SW 1271 (cell line): Measurements from ENCODE around the gene PRMT7.

Experiments
- DNase-seq, 2 experiments: peaks; one replicate each; lab custom pipeline; 2025; lab: John Stamatoyannopoulos, UW

Gene PRMT7

GRCh38 chr16:68347605-68348004 lies 36.8 kb downstream of the PRMT7 start:
- no peak for DNase-seq

- no peak for DNase-seq
Measured at GRCh38 chr16:68348639-68349445, 38.0 kb downstream of the PRMT7 start.

- no peak for DNase-seq
Measured at GRCh38 chr16:68349838-68350410, 39.1 kb downstream of the PRMT7 start.

GRCh38 chr16:68350813-68351350 lies 40.1 kb downstream of the PRMT7 start:
- no peak for DNase-seq

- DNase-seq, result no peak
Measured at GRCh38 chr16:68351463-68351862, 40.6 kb downstream of the PRMT7 start.

- DNase-seq, result no peak
Measured at GRCh38 chr16:68351991-68352431, 41.2 kb downstream of the PRMT7 start.

GRCh38 chr16:68353366-68353765 lies 42.5 kb downstream of the PRMT7 start:
- no peak for DNase-seq

- no peak for DNase-seq
Measured at GRCh38 chr16:68354816-68355215, 44.0 kb downstream of the PRMT7 start.

- no peak for DNase-seq
Measured at GRCh38 chr16:68355447-68356248, 44.8 kb downstream of the PRMT7 start.

GRCh38 chr16:68356249-68356918 lies 45.6 kb downstream of the PRMT7 start:
- no peak for DNase-seq

- no peak for DNase-seq
Measured at GRCh38 chr16:68356919-68357286, 46.1 kb downstream of the PRMT7 start.

GRCh38 chr16:68357521-68357922 lies 46.7 kb downstream of the PRMT7 start:
- DNase-seq, result no peak

- no peak for DNase-seq
Measured at GRCh38 chr16:68357923-68358322, 47.1 kb downstream of the PRMT7 start.

- no peak for DNase-seq
Measured at GRCh38 chr16:68358951-68359350, 48.1 kb downstream of the PRMT7 start.

GRCh38 chr16:68359398-68360191 lies 48.8 kb downstream of the PRMT7 start:
- DNase-seq, result no peak

GRCh38 chr16:68360547-68360946 lies 49.7 kb downstream of the PRMT7 start:
- DNase-seq, result no peak

GRCh38 chr16:68360956-68361355 lies 50.1 kb downstream of the PRMT7 start:
- no peak for DNase-seq

GRCh38 chr16:68361485-68361884 lies 50.7 kb downstream of the PRMT7 start:
- DNase-seq, result no peak

- DNase-seq, result no peak
Measured at GRCh38 chr16:68362262-68362913, 51.6 kb downstream of the PRMT7 start.

GRCh38 chr16:68362947-68363657 lies 52.3 kb downstream of the PRMT7 start:
- no peak for DNase-seq
